HL-60 (cell line): Measurements from ENCODE around the gene FBXO28.

Experiments
- CTCF ChIP-seq: IDR thresholded peaks from one replicate; pipeline ENCODE4 v1.5.1; 2011; ENCODE audit warnings: low read length, control low read depth, inconsistent platforms; ENCODE audit not compliant: insufficient read depth
- GABPA ChIP-seq: IDR thresholded peaks from 2 replicates; pipeline ENCODE4 v1.6.1; 2012; ENCODE audit warnings: low read depth
- POLR2AphosphoS5 ChIP-seq: IDR thresholded peaks from 2 replicates; pipeline ENCODE4 v1.6.1; 2012; ENCODE audit warnings: low read depth
- REST ChIP-seq: IDR thresholded peaks from 2 replicates; pipeline ENCODE4 v1.6.1; 2012; ENCODE audit warnings: low read depth; ENCODE audit not compliant: insufficient replicate concordance
- SPI1 ChIP-seq: IDR thresholded peaks from 2 replicates; pipeline ENCODE4 v1.6.1; 2012; ENCODE audit warnings: low read depth, mild to moderate bottlenecking, borderline replicate concordance

GRCh38 chr1:224133741-224134299 is 19.9 kb downstream of the FBXO28 start:
- no peak for TF ChIP-seq CTCF
- TF ChIP-seq REST = no peak
- TF ChIP-seq POLR2AphosphoS5 = no peak
- TF ChIP-seq GABPA = no peak
- TF ChIP-seq SPI1 = no peak
